DND-41 (cell line): ENCODE results near the gene PDLIM7.
"Not testable (repeated sequence)": the region's sequence is repeated elsewhere in the genome, so short reads cannot be mapped to it uniquely, and the experiment has no call there.

Experiments
- ATAC-seq: fragments of 200-7000 bp; cut with Tn5 transposase; 3 replicates; pipeline ENCODE4 v1.9.1; 2021; ENCODE audit warnings: low read depth; ENCODE audit not compliant: insufficient read depth
- DNase-seq: peaks from one replicate; pipeline ENCODE4 v3.0.0-alpha.2; 2020
- H2AFZ ChIP-seq: 2 replicates; pipeline ENCODE4 v1.6.0; 2012; ENCODE audit warnings: low read depth, low read length
- H3K27ac ChIP-seq: 2 replicates; pipeline ENCODE4 v1.5.1; 2012; ENCODE audit warnings: low read length, inconsistent platforms
- H3K27me3 ChIP-seq: fragments of 200-600 bp; sonication (generic); 2 replicates; pipeline ENCODE4 v1.6.0; 2012; ENCODE audit warnings: low read length, mild to moderate bottlenecking, inconsistent platforms; ENCODE audit not compliant: insufficient read depth, poor library complexity
- H3K36me3 ChIP-seq: 2 replicates; pipeline ENCODE4 v1.5.1; 2012; ENCODE audit warnings: low read length, inconsistent platforms; ENCODE audit not compliant: insufficient read depth
- H3K4me1 ChIP-seq: 2 replicates; pipeline ENCODE4 v1.5.1; 2012; ENCODE audit warnings: mild to moderate bottlenecking, low read length; ENCODE audit not compliant: insufficient read depth
- H3K4me2 ChIP-seq: 2 replicates; pipeline ENCODE4 v1.6.0; 2012; ENCODE audit warnings: mild to moderate bottlenecking, moderate library complexity, low read length, inconsistent platforms; ENCODE audit not compliant: insufficient read depth
- H3K4me3 ChIP-seq, 2 experiments: fragments of 200-600 bp in 1 of 2; shearing (Covaris generic) in 1 of 2; 2 replicates each; pipeline ENCODE4 v1.5.1; 2012 to 2016; ENCODE audit warnings: inconsistent platforms in 2 of 2, low read length in 2 of 2, mild to moderate bottlenecking in 2 of 2, low read depth in 1 of 2, moderate library complexity in 1 of 2
- H3K79me2 ChIP-seq: 2 replicates; pipeline ENCODE4 v1.6.0; 2012; ENCODE audit warnings: low read length, inconsistent platforms; ENCODE audit not compliant: insufficient read depth
- H3K9ac ChIP-seq: 2 replicates; pipeline ENCODE4 v1.6.0; 2012; ENCODE audit warnings: low read depth, mild to moderate bottlenecking, inconsistent platforms, low read length, moderate library complexity
- H3K9me3 ChIP-seq: 2 replicates; pipeline ENCODE4 v1.5.1; 2012; ENCODE audit warnings: low read length, moderate library complexity, mild to moderate bottlenecking, inconsistent platforms; ENCODE audit not compliant: insufficient read depth, severe bottlenecking
- H4K20me1 ChIP-seq: 2 replicates; pipeline ENCODE4 v1.6.0; 2012; ENCODE audit warnings: low read length; ENCODE audit not compliant: insufficient read depth
- CTCF ChIP-seq: IDR thresholded peaks from 2 replicates; pipeline ENCODE4 v1.5.1; 2012; ENCODE audit warnings: borderline replicate concordance, low read length, moderate library complexity, mild to moderate bottlenecking; ENCODE audit not compliant: poor library complexity, severe bottlenecking; ENCODE audit errors: extremely low read depth
- EZH2 ChIP-seq: IDR thresholded peaks from 3 replicates; pipeline ENCODE4 v1.6.1; 2012; ENCODE audit warnings: borderline replicate concordance, low read depth, mild to moderate bottlenecking, moderate library complexity, low read length, inconsistent platforms; ENCODE audit not compliant: severe bottlenecking

The PDLIM7 gene

GRCh38 chr5:177535125-177535524 lies 37.7 kb upstream of the PDLIM7 start:
- Histone ChIP-seq H3K4me1 (no peaks in the 10 kb centered on the region), H3K4me3 (no peak overlapping the region), H3K9me3 (no peaks in the 10 kb centered on the region), H3K9ac (no peak overlapping the region), H3K4me2 (no peak overlapping the region), H3K36me3 (peaks cover 86% of the 10 kb centered on the region), H2AFZ (no peak overlapping the region), H3K27me3 (no peaks in the 10 kb centered on the region), H4K20me1 (peaks cover 36% of the 10 kb centered on the region), H3K79me2 (peaks cover 6% of the 10 kb centered on the region), H3K27ac (no peak overlapping the region)
- ATAC-seq (no peak), DNase-seq (no peak)
- TF ChIP-seq CTCF, result no peak
- no peak for TF ChIP-seq EZH2

- H3K79me2 ChIP-seq, H3K27me3 ChIP-seq, H3K9me3 ChIP-seq, H3K4me2 ChIP-seq, H3K4me3 ChIP-seq, H3K4me1 ChIP-seq, H2AFZ ChIP-seq, H3K9ac ChIP-seq, ATAC-seq, H3K27ac ChIP-seq, DNase-seq: not testable (repeated sequence)
- Histone ChIP-seq H4K20me1 (peaks cover 34% of the 10 kb centered on the region), H3K36me3 (peaks cover 90% of the 10 kb centered on the region)
Observed at GRCh38 chr5:177534433-177534832, 37.0 kb upstream of the PDLIM7 start.

- no peak for ATAC-seq
- Histone ChIP-seq H3K4me2 (no peak overlapping the region), H3K9me3 (no peaks in the 10 kb centered on the region), H3K9ac (no peak overlapping the region), H3K79me2 (peaks cover 6% of the 10 kb centered on the region; the same call in 1 of the 2 replicates), H3K4me3 (no peak overlapping the region), H2AFZ (no peak overlapping the region), H4K20me1 (peaks cover 20% of the 10 kb centered on the region), H3K27ac (no peak overlapping the region), H3K36me3 (peaks cover 87% of the 10 kb centered on the region), H3K4me1 (no peaks in the 10 kb centered on the region), H3K27me3 (no peaks in the 10 kb centered on the region)
- DNase-seq, result no peak
- TF ChIP-seq EZH2, result no peak
- no peak for TF ChIP-seq CTCF
Observed at GRCh38 chr5:177531209-177531940, 34.0 kb upstream of the PDLIM7 start.

GRCh38 chr5:177530638-177531037 lies 33.2 kb upstream of the PDLIM7 start:
- Histone ChIP-seq H3K79me2 (peaks cover 6% of the 10 kb centered on the region; the same call in 1 of the 2 replicates), H3K27me3 (no peaks in the 10 kb centered on the region), H3K4me3 (no peak overlapping the region), H3K9me3 (no peaks in the 10 kb centered on the region), H4K20me1 (peaks cover 25% of the 10 kb centered on the region), H2AFZ (no peak overlapping the region), H3K4me2 (no peak overlapping the region), H3K36me3 (peaks cover 89% of the 10 kb centered on the region), H3K4me1 (no peaks in the 10 kb centered on the region), H3K9ac (no peak overlapping the region), H3K27ac (no peak overlapping the region)
- no peak for ATAC-seq
- no peak for TF ChIP-seq EZH2
- TF ChIP-seq CTCF, result no peak
- no peak for DNase-seq
